HG02571 (cell line): Measurements from ENCODE around the gene KCNG1.

Experiments used
- ATAC-seq: cut with Tn5 transposase; IDR thresholded peaks from one replicate; pipeline ENCODE4 v1.9.1; 2021; ENCODE audit warnings: mild to moderate bottlenecking, moderate library complexity; ENCODE audit not compliant: unreplicated experiment

The KCNG1 gene

DNA sequence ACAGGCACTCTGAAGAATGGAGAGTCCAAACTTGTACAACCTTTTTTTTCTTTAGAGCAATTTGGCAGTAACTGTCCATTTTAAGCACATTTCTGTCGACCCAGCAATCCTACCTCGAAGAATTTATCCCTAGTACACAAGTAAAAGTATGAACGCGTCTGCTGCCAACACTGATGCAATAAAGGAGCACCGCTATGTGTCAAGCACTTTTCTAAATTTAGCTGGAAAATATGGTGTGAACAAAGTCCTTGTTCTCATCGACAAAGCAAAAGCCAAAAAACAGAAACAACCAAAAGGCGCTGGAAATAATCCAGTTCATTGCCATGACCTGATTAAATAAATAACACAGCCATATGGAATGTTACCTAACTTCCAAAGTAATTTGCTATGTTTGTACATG is 65.6 kb downstream of the KCNG1 start:
- ATAC-seq = no peak

DNA sequence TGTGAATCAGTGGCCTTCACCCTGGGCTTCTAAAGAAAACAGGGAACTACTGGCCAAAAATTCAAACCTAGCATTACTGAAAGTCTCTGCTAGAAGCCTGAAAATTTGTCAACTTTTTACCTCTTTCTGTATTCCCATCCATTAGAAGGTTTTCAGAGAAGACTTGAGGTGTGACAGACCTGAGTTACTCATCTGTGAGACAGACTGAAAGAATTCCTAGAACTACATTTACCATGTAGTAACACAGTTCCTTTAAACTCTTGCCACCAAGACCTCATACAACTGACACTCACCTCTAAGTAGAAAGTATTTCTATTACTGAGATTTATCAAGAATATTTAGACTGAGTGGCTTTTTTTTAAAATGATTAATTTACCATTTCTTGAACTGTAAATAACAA is 69.1 kb downstream of the KCNG1 start:
- no peak for ATAC-seq
